GM18505 (cell line): ENCODE measurements around the gene SLPI.

Source experiments
- ATAC-seq: cut with Tn5 transposase; IDR thresholded peaks from one replicate; pipeline ENCODE4 v1.9.1; 2021; ENCODE audit not compliant: unreplicated experiment
- POLR2A ChIP-seq: IDR thresholded peaks from 4 replicates; pipeline ENCODE4 v1.6.1; 2011; ENCODE audit warnings: borderline replicate concordance; ENCODE audit not compliant: insufficient read depth, insufficient read length; ENCODE audit errors: extremely low read depth

Gene SLPI

GRCh38 chr20:45288860-45289259, 34.5 kb upstream of the SLPI start:
- ATAC-seq = no peak
- TF ChIP-seq POLR2A = no peak

GRCh38 chr20:45288376-45288775, 34.0 kb upstream of the SLPI start:
- ATAC-seq = no peak
- no peak for TF ChIP-seq POLR2A

- TF ChIP-seq POLR2A = no peak
- ATAC-seq = no peak
Observed at GRCh38 chr20:45283551-45284057, 29.2 kb upstream of the SLPI start.

- TF ChIP-seq POLR2A = no peak
- no peak for ATAC-seq
Observed at GRCh38 chr20:45282700-45283550, 28.6 kb upstream of the SLPI start.

- no peak for TF ChIP-seq POLR2A
Observed at GRCh38 chr20:45279992-45280391, 25.6 kb upstream of the SLPI start.

GRCh38 chr20:45275338-45275737, 21.0 kb upstream of the SLPI start:
- ATAC-seq = no peak
- TF ChIP-seq POLR2A = no peak

More at GRCh38 chr20:45279992-45280391, 25.6 kb upstream of the SLPI start:
- no peak for ATAC-seq

GRCh38 chr20:45269754-45270270, 15.4 kb upstream of the SLPI start:
- no peak for TF ChIP-seq POLR2A
- no peak for ATAC-seq

- no peak for ATAC-seq
- TF ChIP-seq POLR2A = no peak
Observed at GRCh38 chr20:45269056-45269455, 14.7 kb upstream of the SLPI start.

- ATAC-seq = no peak
- TF ChIP-seq POLR2A = no peak
Observed at GRCh38 chr20:45268531-45268930, 14.2 kb upstream of the SLPI start.

- TF ChIP-seq POLR2A = no peak
- ATAC-seq = no peak
Observed at GRCh38 chr20:45266977-45267376, 12.6 kb upstream of the SLPI start.

GRCh38 chr20:45263556-45264266, 9.3 kb upstream of the SLPI start:
- no peak for TF ChIP-seq POLR2A
- ATAC-seq = no peak

- no peak for TF ChIP-seq POLR2A
- no peak for ATAC-seq
Observed at GRCh38 chr20:45258664-45259063, 4.3 kb upstream of the SLPI start.

- TF ChIP-seq POLR2A = no peak
- ATAC-seq = no peak
Observed at GRCh38 chr20:45258259-45258658, 3.9 kb upstream of the SLPI start.
